ENCODE data around the gene TAF10. TPM values are rescaled to one million over a fixed set of nuclear protein-coding genes. Genes with fewer than 3 reads are reported as not detected.
A peak's percentile ranks its signal among the peaks of the same experiment; 100 is the strongest.

Gene TAF10
- total RNA-seq, 3 donors from 2014 or later (not counting 1 experiment from before 2014, with no cell fraction given): 154 to 191 (median 158) TPM

- Mint-ChIP-seq H3K27me3 (ENCODE audit: low read depth in 2 of 2) (peaks cover 0 to 11% of the 10 kb centered on the region in 2 donors), H3K4me3 (peak overlapping the region; percentile 80), H3K9me3 (no peaks in the 10 kb centered on the region), H3K27ac (no peak overlapping the region), H3K36me3 (no peaks in the 10 kb centered on the region), H3K4me1 (peaks cover 0 to 6% of the 10 kb centered on the region in 2 donors)
- Histone ChIP-seq H3K4me3 (ENCODE audit: low read length) (no peak overlapping the region), H3K27ac (ENCODE audit: low read length) (no peak overlapping the region), H3K36me3 (ENCODE audit: control insufficient read depth, insufficient read depth, low read length) (no peaks in the 10 kb centered on the region), H3K27me3 (ENCODE audit: control insufficient read depth, insufficient read depth, low read length) (peaks cover 4% of the 10 kb centered on the region), H3K9me3 (ENCODE audit: control insufficient read depth, insufficient read depth, low read length) (no peaks in the 10 kb centered on the region), H3K4me1 (ENCODE audit: control insufficient read depth, insufficient read depth, low read length) (peaks cover 10% of the 10 kb centered on the region)
- no peak for DNase-seq
- TF ChIP-seq, protein P1, sequence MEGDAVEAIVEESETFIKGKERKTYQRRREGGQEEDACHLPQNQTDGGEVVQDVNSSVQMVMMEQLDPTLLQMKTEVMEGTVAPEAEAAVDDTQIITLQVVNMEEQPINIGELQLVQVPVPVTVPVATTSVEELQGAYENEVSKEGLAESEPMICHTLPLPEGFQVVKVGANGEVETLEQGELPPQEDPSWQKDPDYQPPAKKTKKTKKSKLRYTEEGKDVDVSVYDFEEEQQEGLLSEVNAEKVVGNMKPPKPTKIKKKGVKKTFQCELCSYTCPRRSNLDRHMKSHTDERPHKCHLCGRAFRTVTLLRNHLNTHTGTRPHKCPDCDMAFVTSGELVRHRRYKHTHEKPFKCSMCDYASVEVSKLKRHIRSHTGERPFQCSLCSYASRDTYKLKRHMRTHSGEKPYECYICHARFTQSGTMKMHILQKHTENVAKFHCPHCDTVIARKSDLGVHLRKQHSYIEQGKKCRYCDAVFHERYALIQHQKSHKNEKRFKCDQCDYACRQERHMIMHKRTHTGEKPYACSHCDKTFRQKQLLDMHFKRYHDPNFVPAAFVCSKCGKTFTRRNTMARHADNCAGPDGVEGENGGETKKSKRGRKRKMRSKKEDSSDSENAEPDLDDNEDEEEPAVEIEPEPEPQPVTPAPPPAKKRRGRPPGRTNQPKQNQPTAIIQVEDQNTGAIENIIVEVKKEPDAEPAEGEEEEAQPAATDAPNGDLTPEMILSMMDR (IDR thresholded peaks at IDR 0.05): no peak
- intact Hi-C loops (cut with micrococcal nuclease): no loop called here
- 100% methylated on average over 1 of the region's 1 CpG for WGBS (ENCODE audit: insufficient coverage)
- no peak for ATAC-seq
Observed at GRCh38 chr11:6657346-6657745, 45.3 kb upstream of the TAF10 start.

DNA sequence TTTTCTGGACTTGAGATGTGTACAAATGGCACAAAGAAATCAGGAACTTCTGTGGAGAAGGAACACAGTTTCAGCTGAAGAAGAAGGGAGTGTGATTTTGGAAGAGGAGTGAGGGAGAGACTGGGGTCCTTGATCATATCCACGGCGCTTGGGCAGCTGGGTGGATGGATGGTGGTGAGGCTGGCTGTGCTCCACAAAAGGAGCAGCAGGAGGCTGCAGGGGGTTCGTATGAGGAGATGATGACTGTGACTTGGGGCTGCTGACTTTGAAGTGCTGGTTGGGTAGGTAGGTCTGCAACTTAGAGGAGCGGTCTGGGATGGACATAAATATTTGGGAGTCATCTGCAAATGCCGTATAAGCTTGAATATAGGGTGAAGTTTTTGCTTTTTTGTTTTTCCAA lies 44.9 kb upstream of the TAF10 start:
- peak overlapping the region; percentile 80 for H3K4me3 Mint-ChIP-seq
- no peaks in the 10 kb centered on the region for H3K9me3 ChIP-seq (ENCODE audit: control insufficient read depth, insufficient read depth, low read length)
- TF ChIP-seq, protein P1 (IDR thresholded peaks at IDR 0.05): no peak
- peaks cover 4% of the 10 kb centered on the region for H3K27me3 ChIP-seq (ENCODE audit: control insufficient read depth, insufficient read depth, low read length)
- 88% methylated on average over 3 of the region's 5 CpGs for WGBS (ENCODE audit: insufficient coverage)
- peaks cover 0 to 11% of the 10 kb centered on the region in 2 donors for H3K27me3 Mint-ChIP-seq (ENCODE audit: low read depth in 2 of 2)
- DNase-seq: no peak
- no peaks in the 10 kb centered on the region for H3K36me3 ChIP-seq (ENCODE audit: control insufficient read depth, insufficient read depth, low read length)
- no peak overlapping the region for H3K4me3 ChIP-seq (ENCODE audit: low read length)
- no peak for ATAC-seq
- peaks cover 0 to 6% of the 10 kb centered on the region in 2 donors for H3K4me1 Mint-ChIP-seq
- intact Hi-C loops (cut with micrococcal nuclease): no loop called here
- no peak overlapping the region for H3K27ac Mint-ChIP-seq
- no peaks in the 10 kb centered on the region for H3K9me3 Mint-ChIP-seq
- H3K36me3 Mint-ChIP-seq: no peaks in the 10 kb centered on the region
- H3K27ac ChIP-seq (ENCODE audit: low read length): no peak overlapping the region
- H3K4me1 ChIP-seq (ENCODE audit: control insufficient read depth, insufficient read depth, low read length): peaks cover 10% of the 10 kb centered on the region

- H3K27ac ChIP-seq (ENCODE audit: low read length): no peak overlapping the region
- peaks cover 10% of the 10 kb centered on the region for H3K4me1 ChIP-seq (ENCODE audit: control insufficient read depth, insufficient read depth, low read length)
- H3K9me3 ChIP-seq (ENCODE audit: control insufficient read depth, insufficient read depth, low read length): no peaks in the 10 kb centered on the region
- Mint-ChIP-seq H3K4me3 (peak overlapping the region; percentile 80), H3K36me3 (no peaks in the 10 kb centered on the region), H3K27ac (peak overlapping the region in 1 of 2 donors; percentile 79), H3K9me3 (no peaks in the 10 kb centered on the region), H3K27me3 (ENCODE audit: low read depth in 2 of 2) (peaks cover 0 to 11% of the 10 kb centered on the region in 2 donors), H3K4me1 (peaks cover 0 to 6% of the 10 kb centered on the region in 2 donors)
- TF ChIP-seq, protein P1 (IDR thresholded peaks at IDR 0.05): no peak
- WGBS (ENCODE audit: insufficient coverage): 84% methylated on average over 3 of the region's 4 CpGs
- H3K36me3 ChIP-seq (ENCODE audit: control insufficient read depth, insufficient read depth, low read length): no peaks in the 10 kb centered on the region
- DNase-seq: no peak
- ATAC-seq: no peak
- peaks cover 4% of the 10 kb centered on the region for H3K27me3 ChIP-seq (ENCODE audit: control insufficient read depth, insufficient read depth, low read length)
- intact Hi-C loops (cut with micrococcal nuclease): no loop called here
- no peak overlapping the region for H3K4me3 ChIP-seq (ENCODE audit: low read length)
Observed at GRCh38 chr11:6656584-6656915, 44.5 kb upstream of the TAF10 start.
